NT2/D1 (cell line): ENCODE results near the gene LMCD1.

ENCODE experiments used
- SUZ12 ChIP-seq: IDR thresholded peaks from 2 replicates; pipeline ENCODE4 v1.6.1; 2011; ENCODE audit not compliant: insufficient read length, insufficient read depth; ENCODE audit errors: extremely low read depth
- YY1 ChIP-seq: IDR thresholded peaks from 2 replicates; pipeline ENCODE4 v1.6.1; 2011; ENCODE audit not compliant: insufficient read length, insufficient read depth
- ZNF274 ChIP-seq: IDR thresholded peaks from 2 replicates; pipeline ENCODE4 v1.6.1; 2011; ENCODE audit warnings: mild to moderate bottlenecking, low read depth, low read length

DNA sequence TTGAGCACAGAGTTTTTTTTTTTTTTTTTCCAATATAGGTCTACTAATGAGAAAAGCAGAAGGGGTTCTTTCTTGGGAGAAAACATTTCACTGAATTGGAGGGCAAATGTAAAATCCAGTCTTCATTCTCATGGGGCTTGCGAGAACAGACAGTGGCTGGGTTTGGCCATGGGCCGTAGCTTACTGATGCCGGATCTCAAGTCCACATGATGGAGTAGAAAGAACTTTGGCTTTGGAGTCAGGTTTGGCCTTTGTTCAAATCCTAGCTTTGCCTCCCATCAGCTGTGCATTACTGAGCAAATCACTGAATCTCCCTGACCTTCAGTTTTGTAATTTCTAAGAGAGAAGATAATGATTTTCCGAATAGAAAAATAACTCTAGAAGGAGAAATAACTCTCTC, 59.7 kb downstream of the LMCD1 start:
- TF ChIP-seq YY1 (no peak), SUZ12 (no peak), ZNF274 (no peak)
